ENCODE results near the gene HACD3. TPM values are rescaled to one million over a fixed set of nuclear protein-coding genes. Genes with fewer than 3 reads are reported as not detected.
"Not testable (repeated sequence)": the region's sequence is repeated elsewhere in the genome, so short reads cannot be mapped to it uniquely, and the experiment has no call there.

The HACD3 gene
- total RNA-seq, 4 donors from 2014 or later, result 19.1 to 29.6 (median 24.8) TPM

DNA sequence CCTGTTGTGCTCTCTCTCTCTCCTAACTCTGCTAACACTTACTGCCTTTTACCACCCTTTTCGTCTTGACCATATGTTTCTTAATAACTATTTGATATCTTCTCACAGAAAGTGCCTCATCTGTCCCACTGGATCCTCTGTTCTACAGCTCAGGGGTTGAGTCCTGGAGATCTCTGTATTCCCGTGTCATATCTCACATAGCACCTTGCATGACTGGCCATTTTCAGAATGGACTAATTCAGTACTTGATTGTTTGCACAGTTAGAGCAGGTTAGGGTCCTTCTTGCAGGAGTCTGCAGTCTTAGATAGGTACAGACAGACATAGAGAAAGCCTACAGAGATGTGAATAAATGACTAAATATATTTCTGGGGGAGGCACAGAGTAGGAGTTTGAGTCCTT lies 20.9 kb downstream of the HACD3 start:
- no peaks in the 10 kb centered on the region for H3K27me3 ChIP-seq
- H3K36me3 ChIP-seq, result peaks cover 0 to 27% (median 14%) of the 10 kb centered on the region in 4 donors
- no peaks in the 10 kb centered on the region for H3K9me3 ChIP-seq
- intact Hi-C loops (cut with DNase I), result no loop called here
- no peak overlapping the region for H3K4me3 ChIP-seq
- H3K27ac ChIP-seq (replicated peaks in 1 of 4), result no peak overlapping the region
- peaks cover 0 to 6% (median 2%) of the 10 kb centered on the region in 4 donors for H3K4me1 ChIP-seq
- DNase-seq (ENCODE audit: extremely low spot score), result no peak
- TF ChIP-seq EP300 (IDR thresholded peaks at IDR 0.05) (no peak), POLR2AphosphoS5 (IDR thresholded peaks at IDR 0.05) (no peak), POLR2A (IDR thresholded peaks at IDR 0.05; ENCODE audit: low read depth) (no peak)
- TF ChIP-seq, protein P1, sequence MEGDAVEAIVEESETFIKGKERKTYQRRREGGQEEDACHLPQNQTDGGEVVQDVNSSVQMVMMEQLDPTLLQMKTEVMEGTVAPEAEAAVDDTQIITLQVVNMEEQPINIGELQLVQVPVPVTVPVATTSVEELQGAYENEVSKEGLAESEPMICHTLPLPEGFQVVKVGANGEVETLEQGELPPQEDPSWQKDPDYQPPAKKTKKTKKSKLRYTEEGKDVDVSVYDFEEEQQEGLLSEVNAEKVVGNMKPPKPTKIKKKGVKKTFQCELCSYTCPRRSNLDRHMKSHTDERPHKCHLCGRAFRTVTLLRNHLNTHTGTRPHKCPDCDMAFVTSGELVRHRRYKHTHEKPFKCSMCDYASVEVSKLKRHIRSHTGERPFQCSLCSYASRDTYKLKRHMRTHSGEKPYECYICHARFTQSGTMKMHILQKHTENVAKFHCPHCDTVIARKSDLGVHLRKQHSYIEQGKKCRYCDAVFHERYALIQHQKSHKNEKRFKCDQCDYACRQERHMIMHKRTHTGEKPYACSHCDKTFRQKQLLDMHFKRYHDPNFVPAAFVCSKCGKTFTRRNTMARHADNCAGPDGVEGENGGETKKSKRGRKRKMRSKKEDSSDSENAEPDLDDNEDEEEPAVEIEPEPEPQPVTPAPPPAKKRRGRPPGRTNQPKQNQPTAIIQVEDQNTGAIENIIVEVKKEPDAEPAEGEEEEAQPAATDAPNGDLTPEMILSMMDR (IDR thresholded peaks at IDR 0.05), result no peak
- WGBS, result 85% methylated on average over 2 of the region's 2 CpGs

DNA sequence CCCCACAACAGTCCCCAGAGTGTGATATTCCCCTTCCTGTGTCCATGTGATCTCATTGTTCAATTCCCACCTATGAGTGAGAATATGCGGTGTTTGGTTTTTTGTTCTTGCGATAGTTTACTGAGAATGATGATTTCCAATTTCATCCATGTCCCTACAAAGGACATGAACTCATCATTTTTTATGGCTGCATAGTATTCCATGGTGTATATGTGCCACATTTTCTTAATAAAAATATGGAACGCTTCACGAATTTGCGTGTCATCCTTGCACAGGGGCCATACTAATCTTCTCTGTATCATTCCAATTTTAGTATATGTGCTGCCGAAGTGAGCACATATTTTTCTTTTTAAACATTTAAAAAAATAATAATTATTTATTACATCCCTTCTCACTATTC lies 22.6 kb downstream of the HACD3 start:
- H3K9me3 ChIP-seq; H3K27me3 ChIP-seq; intact Hi-C loops (cut with DNase I); H3K27ac ChIP-seq (replicated peaks in 1 of 4); DNase-seq (ENCODE audit: extremely low spot score); H3K4me3 ChIP-seq; H3K4me1 ChIP-seq: not testable (repeated sequence)
- WGBS, result 95% methylated on average over 4 of the region's 6 CpGs
- H3K36me3 ChIP-seq, result peaks cover 0 to 43% (median 23%) of the 10 kb centered on the region in 4 donors

- no peak overlapping the region for H3K4me3 ChIP-seq
- H3K27me3 ChIP-seq, result no peaks in the 10 kb centered on the region
- peaks cover 0 to 3% (median 0%) of the 10 kb centered on the region in 4 donors for H3K4me1 ChIP-seq
- 98% methylated on average over 3 of the region's 3 CpGs for WGBS
- H3K27ac ChIP-seq (replicated peaks in 1 of 4), result no peak overlapping the region
- DNase-seq (ENCODE audit: extremely low spot score), result no peak
- H3K36me3 ChIP-seq, result peaks cover 5 to 52% (median 28%) of the 10 kb centered on the region in 4 donors
- intact Hi-C loops (cut with DNase I), result no loop called here
- no peak for TF ChIP-seq POLR2AphosphoS5 (IDR thresholded peaks at IDR 0.05)
- no peak for TF ChIP-seq POLR2A (IDR thresholded peaks at IDR 0.05; ENCODE audit: low read depth)
- TF ChIP-seq, protein P1 (IDR thresholded peaks at IDR 0.05), result no peak
- no peak for TF ChIP-seq EP300 (IDR thresholded peaks at IDR 0.05)
- H3K9me3 ChIP-seq, result no peaks in the 10 kb centered on the region
Observed at GRCh38 chr15:65553691-65554090, 23.4 kb downstream of the HACD3 start.

- intact Hi-C loops (cut with DNase I), result no loop called here
- H3K36me3 ChIP-seq, result peaks cover 12 to 66% (median 38%) of the 10 kb centered on the region in 4 donors
Observed at GRCh38 chr15:65556622-65557021, 26.4 kb downstream of the HACD3 start.

GRCh38 chr15:65558336-65558735 lies 28.1 kb downstream of the HACD3 start:
- WGBS, result 95% methylated on average over 5 of the region's 5 CpGs
- H3K4me1 ChIP-seq, result no peaks in the 10 kb centered on the region
- no peak for DNase-seq (ENCODE audit: extremely low spot score)
- no peaks in the 10 kb centered on the region for H3K9me3 ChIP-seq
- H3K4me3 ChIP-seq, result no peak overlapping the region
- no peak overlapping the region for H3K27ac ChIP-seq (replicated peaks in 1 of 4)
- TF ChIP-seq POLR2AphosphoS5 (IDR thresholded peaks at IDR 0.05) (no peak), POLR2A (IDR thresholded peaks at IDR 0.05; ENCODE audit: low read depth) (no peak), EP300 (IDR thresholded peaks at IDR 0.05) (no peak)
- TF ChIP-seq, protein P1 (IDR thresholded peaks at IDR 0.05), result no peak
- intact Hi-C loops (cut with DNase I), result no loop called here
- peaks cover 13 to 80% (median 52%) of the 10 kb centered on the region in 4 donors for H3K36me3 ChIP-seq
- H3K27me3 ChIP-seq, result no peaks in the 10 kb centered on the region

More at GRCh38 chr15:65556622-65557021, 26.4 kb downstream of the HACD3 start:
- H3K4me3 ChIP-seq, result no peak overlapping the region
- no peak overlapping the region for H3K27ac ChIP-seq (replicated peaks in 1 of 4)
- no peaks in the 10 kb centered on the region for H3K9me3 ChIP-seq
- TF ChIP-seq EP300 (IDR thresholded peaks at IDR 0.05) (no peak), POLR2AphosphoS5 (IDR thresholded peaks at IDR 0.05) (no peak), POLR2A (IDR thresholded peaks at IDR 0.05; ENCODE audit: low read depth) (no peak)
- TF ChIP-seq, protein P1 (IDR thresholded peaks at IDR 0.05), result no peak
- no peaks in the 10 kb centered on the region for H3K4me1 ChIP-seq
- no peaks in the 10 kb centered on the region for H3K27me3 ChIP-seq
- WGBS, result 95% methylated on average over 7 of the region's 7 CpGs
- DNase-seq (ENCODE audit: extremely low spot score), result no peak
